A673 (cell line): ENCODE data around the gene STX18. TPM values are rescaled to one million over a fixed set of nuclear protein-coding genes. Genes with fewer than 3 reads are reported as not detected.

Source experiments
- BruUV-seq: library from RNA; stranded (reverse); fragments of 400-500 nt; replicated peaks from 2 replicates; lab custom pipeline; 2021; lab: Mats Ljungman, UMichigan
- CTCF ChIA-PET: fragments of 300-600 bp; sonication (Branson Sonifier 250); formaldehyde crosslinking; loops from one replicate; lab custom pipeline; 2022; ENCODE audit warnings: antibody characterized with exemption; lab: Charles Lee
- POLR2A ChIA-PET: fragments of 300-600 bp; sonication (Branson Sonifier 250); formaldehyde crosslinking; loops from one replicate; lab custom pipeline; 2022; ENCODE audit warnings: antibody characterized with exemption; ENCODE audit not compliant: low non-redundant PET; lab: Charles Lee
- DNase-seq: peaks from one replicate; pipeline ENCODE4 v3.0.0-alpha.2; 2015; ENCODE audit warnings: low spot score
- H3K27ac ChIP-seq: fragments of 200-600 bp; sonication (generic); 2 replicates; pipeline ENCODE4 v1.5.1; 2016; ENCODE audit warnings: mixed run types, low read depth, mild to moderate bottlenecking, mixed read lengths, antibody characterized with exemption, low read length; ENCODE audit not compliant: poor library complexity, severe bottlenecking
- H3K27me3 ChIP-seq: fragments of 200-600 bp; sonication (generic); replicated peaks from 2 replicates; pipeline ENCODE4 v1.6.1; 2017; ENCODE audit warnings: mixed run types, low read depth, mild to moderate bottlenecking, mixed read lengths, antibody characterized with exemption, low read length; ENCODE audit not compliant: insufficient read depth, poor library complexity
- H3K36me3 ChIP-seq: fragments of 200-600 bp; sonication (generic); 2 replicates; pipeline ENCODE4 v1.6.1; 2016; ENCODE audit warnings: mixed run types, mild to moderate bottlenecking, mixed read lengths, antibody characterized with exemption, low read length; ENCODE audit not compliant: insufficient read depth, poor library complexity, severe bottlenecking
- H3K4me1 ChIP-seq: fragments of 200-600 bp; sonication (generic); 2 replicates; pipeline ENCODE4 v1.6.1; 2017; ENCODE audit warnings: mixed run types, mild to moderate bottlenecking, mixed read lengths, antibody characterized with exemption, low read length; ENCODE audit not compliant: insufficient read depth, poor library complexity, severe bottlenecking
- H3K4me3 ChIP-seq: fragments of 200-600 bp; sonication (generic); 2 replicates; pipeline ENCODE4 v1.5.1; 2016; ENCODE audit warnings: low read depth, mixed run types, mild to moderate bottlenecking, mixed read lengths, low read length; ENCODE audit not compliant: poor library complexity, severe bottlenecking
- H3K9me3 ChIP-seq: fragments of 200-600 bp; sonication (generic); 2 replicates; pipeline ENCODE4 v1.6.1; 2016; ENCODE audit warnings: mixed run types, low read depth, mild to moderate bottlenecking, mixed read lengths, antibody characterized with exemption, low read length; ENCODE audit not compliant: poor library complexity, severe bottlenecking
- EZH2 ChIP-seq: fragments of 200-600 bp; sonication (generic); IDR thresholded peaks from 2 replicates; pipeline ENCODE4 v1.6.1; 2017; ENCODE audit warnings: borderline replicate concordance, low read depth, mild to moderate bottlenecking, mixed read lengths, antibody characterized with exemption, low read length; ENCODE audit not compliant: poor library complexity, severe bottlenecking
- intact Hi-C: fragments of 100-400 bp; cut with micrococcal nuclease; formaldehyde crosslinking; loops from one replicate; pipeline ENCODE4 v1.10.0; 2022; ENCODE audit not compliant: unreplicated experiment
- total RNA-seq: library from RNA; stranded (reverse); gene quantifications from 2 replicates; pipeline ENCODE4 v1.2.3, GENCODE V29; 2021
- TF ChIP-seq, protein P1 (sequence below): fragments of 300-800, 200-600 bp; sonication (generic); conservative IDR thresholded peaks from 2 replicates; pipeline ENCODE4 v1.5.1; 2017; ENCODE audit warnings: low read depth, mild to moderate bottlenecking, antibody characterized with exemption, low read length, moderate library complexity, mixed read lengths

STX18 gene
- total RNA-seq, 1 experiment from 2014 or later = 34.3 TPM

- ChIA-PET POLR2A (no interaction called here), CTCF (no interaction called here)
- H3K4me1 ChIP-seq = no peaks in the 10 kb centered on the region
- no peaks in the 10 kb centered on the region for H3K36me3 ChIP-seq
- no peak overlapping the region for H3K27ac ChIP-seq
- H3K9me3 ChIP-seq = no peaks in the 10 kb centered on the region
- no peak overlapping the region for H3K4me3 ChIP-seq
- BruUV-seq = no TSS peak
- intact Hi-C loops = no loop called here
- TF ChIP-seq, protein P1, sequence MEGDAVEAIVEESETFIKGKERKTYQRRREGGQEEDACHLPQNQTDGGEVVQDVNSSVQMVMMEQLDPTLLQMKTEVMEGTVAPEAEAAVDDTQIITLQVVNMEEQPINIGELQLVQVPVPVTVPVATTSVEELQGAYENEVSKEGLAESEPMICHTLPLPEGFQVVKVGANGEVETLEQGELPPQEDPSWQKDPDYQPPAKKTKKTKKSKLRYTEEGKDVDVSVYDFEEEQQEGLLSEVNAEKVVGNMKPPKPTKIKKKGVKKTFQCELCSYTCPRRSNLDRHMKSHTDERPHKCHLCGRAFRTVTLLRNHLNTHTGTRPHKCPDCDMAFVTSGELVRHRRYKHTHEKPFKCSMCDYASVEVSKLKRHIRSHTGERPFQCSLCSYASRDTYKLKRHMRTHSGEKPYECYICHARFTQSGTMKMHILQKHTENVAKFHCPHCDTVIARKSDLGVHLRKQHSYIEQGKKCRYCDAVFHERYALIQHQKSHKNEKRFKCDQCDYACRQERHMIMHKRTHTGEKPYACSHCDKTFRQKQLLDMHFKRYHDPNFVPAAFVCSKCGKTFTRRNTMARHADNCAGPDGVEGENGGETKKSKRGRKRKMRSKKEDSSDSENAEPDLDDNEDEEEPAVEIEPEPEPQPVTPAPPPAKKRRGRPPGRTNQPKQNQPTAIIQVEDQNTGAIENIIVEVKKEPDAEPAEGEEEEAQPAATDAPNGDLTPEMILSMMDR = no peak
- no peak for TF ChIP-seq EZH2
- no peaks in the 10 kb centered on the region for H3K27me3 ChIP-seq
- no peak for DNase-seq
These were observed 38.6 kb upstream of the STX18 start for GRCh38 chr4:4580494-4580893.

- Histone ChIP-seq H3K27ac (no peak overlapping the region), H3K4me1 (peaks cover 3% of the 10 kb centered on the region), H3K27me3 (no peaks in the 10 kb centered on the region), H3K4me3 (no peak overlapping the region), H3K36me3 (no peaks in the 10 kb centered on the region), H3K9me3 (no peaks in the 10 kb centered on the region)
- TF ChIP-seq, protein P1 = no peak
- TF ChIP-seq EZH2 = no peak
- DNase-seq = no peak
- no TSS peak for BruUV-seq
- CTCF ChIA-PET = no interaction called here
- intact Hi-C loops = no loop called here
- POLR2A ChIA-PET = no interaction called here
These were observed 37.1 kb upstream of the STX18 start for GRCh38 chr4:4578981-4579380.

- H3K9me3 ChIP-seq = no peaks in the 10 kb centered on the region
- no TSS peak for BruUV-seq
- H3K4me1 ChIP-seq = peaks cover 3% of the 10 kb centered on the region
- intact Hi-C loops = no loop called here
- H3K27ac ChIP-seq = no peak overlapping the region
- no peak for TF ChIP-seq EZH2
- TF ChIP-seq, protein P1 = no peak
- H3K27me3 ChIP-seq = no peaks in the 10 kb centered on the region
- POLR2A ChIA-PET = no interaction called here
- CTCF ChIA-PET = no interaction called here
- DNase-seq = no peak
- no peak overlapping the region for H3K4me3 ChIP-seq
- no peaks in the 10 kb centered on the region for H3K36me3 ChIP-seq
These were observed 35.6 kb upstream of the STX18 start for GRCh38 chr4:4577359-4577875.
